Measurements from ENCODE around the gene LAMC2. TPM values are rescaled to one million over a fixed set of nuclear protein-coding genes. Genes with fewer than 3 reads are reported as not detected.

Gene LAMC2
- total and polyA plus RNA-seq, 10 of the 15 experiments (the other 5 are each of a cell fraction or from before 2014, with no cell fraction given): 0.27 to 1.5 (median 0.92) TPM

- no peak for TF ChIP-seq ZBTB11 (CRISPR knock-in tag; IDR thresholded peaks at IDR 0.05)
- peak; percentile 63; the same call in 1 of the 2 replicates for TF ChIP-seq RELB (IDR thresholded peaks at IDR 0.05; ENCODE audit: low read depth)
- TF ChIP-seq ATF2 (IDR thresholded peaks at IDR 0.05; ENCODE audit: low read length): peak; percentile 54; the same call in 1 of the 2 replicates
- TF ChIP-seq SIN3A (IDR thresholded peaks at IDR 0.05; ENCODE audit: low read depth, low read length): no peak
- no peak for TF ChIP-seq PBX3 (IDR thresholded peaks at IDR 0.05; ENCODE audit: insufficient replicate concordance, low read depth, low read length)
- peak; percentile 90 for TF ChIP-seq MEF2B (IDR thresholded peaks at IDR 0.05; ENCODE audit: partially characterized antibody, poor library complexity, severe bottlenecking)
- TF ChIP-seq RUNX3 (IDR thresholded peaks at IDR 0.05; ENCODE audit: low read length): peak; percentile 62; the same call in 1 of the 2 replicates
- TF ChIP-seq ASH2L (IDR thresholded peaks at IDR 0.05; ENCODE audit: borderline replicate concordance, low read depth): no peak
- TF ChIP-seq FOS (IDR thresholded peaks at IDR 0.05; ENCODE audit: borderline replicate concordance, extremely low read depth, insufficient read length): no peak
- TF ChIP-seq ATF7 (IDR thresholded peaks at IDR 0.05; ENCODE audit: low read depth): peak; percentile 52; the same call in 1 of the 2 replicates
- 0 out of 2 replicates have a peak, but pooled peaks have one; percentile 22 for TF ChIP-seq JUNB (IDR thresholded peaks at IDR 0.05)
Observed at GRCh38 chr1:183270541-183271141, 84.6 kb downstream of the LAMC2 start (continued).
